HG02763 (cell line): ENCODE measurements around the gene ECE2.
"Not testable (repeated sequence)": the region's sequence is repeated elsewhere in the genome, so short reads cannot be mapped to it uniquely, and the experiment has no call there.

Experiments
- ATAC-seq: cut with Tn5 transposase; IDR thresholded peaks from one replicate; pipeline ENCODE4 v1.9.1; 2021; ENCODE audit warnings: mild to moderate bottlenecking, moderate library complexity; ENCODE audit not compliant: unreplicated experiment

Gene ECE2

DNA sequence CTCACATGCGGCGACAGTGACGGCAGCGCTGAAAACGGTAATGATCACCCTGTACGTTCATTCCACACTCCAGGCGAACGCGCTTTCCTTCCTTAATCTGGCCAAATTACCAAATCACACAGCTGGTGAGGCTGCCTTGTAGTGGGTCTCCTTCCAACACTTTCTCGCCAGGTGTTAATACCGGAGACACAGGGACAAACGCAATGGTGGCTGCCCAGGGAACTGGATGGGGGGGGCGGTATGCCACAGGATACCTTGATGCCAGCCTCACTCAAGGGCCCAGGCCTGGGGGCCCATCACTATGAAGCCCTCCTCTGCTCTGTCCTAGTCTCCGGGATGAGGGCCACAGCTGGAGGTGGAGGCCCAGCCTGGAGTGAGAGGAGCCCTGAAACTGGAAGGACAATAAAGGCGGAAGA is 13.1 kb upstream of the ECE2 start:
- no peak for ATAC-seq

DNA sequence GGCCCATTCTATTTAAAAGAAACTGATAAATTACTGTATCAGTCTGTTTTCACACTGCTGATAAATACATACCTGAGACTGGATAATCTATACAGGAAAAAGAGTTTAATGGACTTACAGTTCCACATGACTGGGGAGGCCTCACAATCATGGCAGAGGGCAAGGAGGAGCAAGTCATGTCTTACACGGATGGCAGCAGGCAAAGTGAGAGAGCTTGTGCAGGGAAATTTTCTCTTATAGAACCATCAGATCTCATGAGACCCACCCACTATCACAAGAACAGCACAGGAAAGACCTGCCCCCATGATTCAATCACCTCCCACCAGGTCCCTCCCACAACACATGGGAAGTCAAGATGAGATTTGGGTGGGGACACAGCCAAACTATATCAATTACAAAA is 8.6 kb upstream of the ECE2 start:
- ATAC-seq, result not testable (repeated sequence)

DNA sequence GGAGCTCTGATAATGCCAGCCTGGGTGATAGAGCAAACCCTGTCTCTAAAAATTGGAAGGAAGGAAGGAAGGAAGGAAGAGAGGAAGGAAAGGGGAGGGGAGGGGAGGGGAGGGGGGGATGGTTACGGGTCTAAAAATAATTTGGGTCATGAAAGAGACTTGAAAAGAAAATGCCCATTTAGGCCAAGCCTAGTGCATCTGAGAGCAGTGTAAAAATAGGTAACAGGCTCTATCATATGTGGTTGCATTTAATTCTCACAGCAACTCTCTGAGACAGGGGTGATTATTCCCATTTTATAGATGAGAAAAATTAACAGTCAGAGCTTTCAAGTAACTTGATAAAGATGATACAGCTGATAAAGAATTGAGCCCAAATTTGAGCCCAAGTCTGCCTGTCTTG is 3.6 kb upstream of the ECE2 start:
- no peak for ATAC-seq

DNA sequence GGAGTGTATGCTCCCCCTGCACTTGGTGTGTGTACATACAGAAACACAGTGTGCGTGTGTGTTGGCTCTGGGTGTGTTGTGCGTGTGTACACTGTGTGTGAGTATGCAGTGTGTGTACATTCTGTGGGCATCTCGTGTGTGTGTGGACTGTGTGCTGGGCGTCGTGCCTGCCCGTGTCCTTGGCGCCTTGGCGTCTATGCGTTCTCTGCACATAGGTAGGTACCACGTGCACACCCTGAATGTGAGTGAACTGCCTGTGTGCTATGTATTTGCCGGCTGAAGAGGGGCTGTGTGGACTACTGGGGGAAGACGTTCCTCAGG is 481 bp upstream of the ECE2 start:
- no peak for ATAC-seq

DNA sequence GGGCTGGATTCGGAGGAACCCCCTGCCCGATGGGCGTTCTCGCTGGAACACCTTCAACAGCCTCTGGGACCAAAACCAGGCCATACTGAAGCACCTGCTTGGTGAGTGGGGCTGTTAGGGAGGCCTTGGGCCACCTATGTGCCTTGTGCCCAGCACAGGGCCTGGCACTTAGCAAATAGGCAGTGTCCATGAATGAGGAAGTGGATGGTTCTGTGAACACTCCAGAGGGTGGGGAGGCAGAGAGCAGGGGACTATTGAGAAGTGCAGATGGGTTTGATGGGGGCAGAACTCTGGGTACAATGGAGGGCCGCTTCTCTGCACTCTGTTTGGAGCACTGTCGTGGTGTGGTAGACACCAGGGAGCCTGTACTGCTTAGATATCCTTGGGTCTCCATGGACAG is 1.5 kb downstream of the ECE2 start:
- ATAC-seq, result no peak

DNA sequence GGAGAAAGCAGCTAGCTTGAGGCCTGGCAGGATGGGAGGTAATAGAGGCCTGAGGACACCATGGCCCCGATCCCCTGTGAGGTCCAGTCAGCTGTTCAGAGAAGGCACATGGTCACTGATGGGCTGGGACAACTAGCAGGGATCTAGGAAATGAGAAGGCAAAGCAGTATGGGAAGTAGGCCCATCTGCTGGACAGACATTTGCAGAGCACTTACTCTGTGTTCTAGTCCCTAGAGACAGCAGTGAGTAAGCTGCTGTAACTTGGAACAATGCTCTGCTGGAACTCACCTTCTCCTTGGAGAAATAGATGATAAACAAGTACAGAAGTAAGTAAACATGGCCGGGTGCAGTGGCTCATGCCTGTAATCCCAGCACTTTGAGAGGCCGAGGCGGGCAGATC is 7.1 kb downstream of the ECE2 start:
- no peak for ATAC-seq

DNA sequence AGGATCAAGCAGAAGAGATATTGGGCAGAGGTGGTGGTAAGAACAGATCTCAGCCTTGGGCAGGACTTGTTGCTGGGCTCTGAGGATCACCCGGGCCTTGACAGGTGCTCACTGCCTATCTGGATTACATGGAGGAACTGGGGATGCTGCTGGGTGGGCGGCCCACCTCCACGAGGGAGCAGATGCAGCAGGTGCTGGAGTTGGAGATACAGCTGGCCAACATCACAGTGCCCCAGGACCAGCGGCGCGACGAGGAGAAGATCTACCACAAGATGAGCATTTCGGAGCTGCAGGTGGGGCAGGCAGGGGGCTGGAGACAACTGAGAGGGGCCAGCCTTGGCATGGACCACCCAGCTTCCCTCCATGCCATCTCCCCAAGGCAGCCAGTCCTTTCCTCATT is 7.9 kb downstream of the ECE2 start:
- ATAC-seq, result no peak

DNA sequence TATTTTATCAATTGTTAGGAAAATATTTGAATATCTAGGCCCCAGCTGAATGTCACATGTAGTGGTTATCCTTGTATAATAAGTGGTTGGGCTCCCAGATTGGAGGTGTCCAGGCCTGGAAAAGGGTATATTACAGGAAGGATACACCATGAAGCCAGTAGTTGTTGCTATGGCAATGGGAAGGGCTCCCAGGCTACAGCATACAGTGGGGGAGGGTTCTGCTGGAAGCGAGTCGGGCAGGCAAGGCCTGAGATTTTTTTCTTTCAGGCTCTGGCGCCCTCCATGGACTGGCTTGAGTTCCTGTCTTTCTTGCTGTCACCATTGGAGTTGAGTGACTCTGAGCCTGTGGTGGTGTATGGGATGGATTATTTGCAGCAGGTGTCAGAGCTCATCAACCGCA is 8.9 kb downstream of the ECE2 start:
- ATAC-seq, result no peak

DNA sequence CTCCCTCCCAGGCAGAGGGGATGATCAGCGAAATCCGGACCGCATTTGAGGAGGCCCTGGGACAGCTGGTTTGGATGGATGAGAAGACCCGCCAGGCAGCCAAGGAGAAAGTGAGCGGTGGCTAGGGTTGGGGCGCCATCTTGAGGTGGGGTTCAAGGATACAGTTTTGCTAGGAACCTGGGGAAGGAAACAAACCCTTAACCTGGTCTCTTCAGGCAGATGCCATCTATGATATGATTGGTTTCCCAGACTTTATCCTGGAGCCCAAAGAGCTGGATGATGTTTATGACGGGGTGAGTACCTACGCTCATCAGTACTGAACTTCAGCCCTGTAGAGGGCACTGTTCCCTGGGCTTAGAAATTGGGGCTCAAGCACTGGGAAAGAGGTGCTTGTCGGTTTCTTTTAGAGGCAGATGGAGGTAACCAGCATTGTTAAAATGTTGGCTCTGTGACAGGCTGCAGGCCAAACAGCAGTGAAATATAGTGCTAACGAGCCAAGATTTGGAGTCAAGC is 13.7 kb downstream of the ECE2 start:
- no peak for ATAC-seq

DNA sequence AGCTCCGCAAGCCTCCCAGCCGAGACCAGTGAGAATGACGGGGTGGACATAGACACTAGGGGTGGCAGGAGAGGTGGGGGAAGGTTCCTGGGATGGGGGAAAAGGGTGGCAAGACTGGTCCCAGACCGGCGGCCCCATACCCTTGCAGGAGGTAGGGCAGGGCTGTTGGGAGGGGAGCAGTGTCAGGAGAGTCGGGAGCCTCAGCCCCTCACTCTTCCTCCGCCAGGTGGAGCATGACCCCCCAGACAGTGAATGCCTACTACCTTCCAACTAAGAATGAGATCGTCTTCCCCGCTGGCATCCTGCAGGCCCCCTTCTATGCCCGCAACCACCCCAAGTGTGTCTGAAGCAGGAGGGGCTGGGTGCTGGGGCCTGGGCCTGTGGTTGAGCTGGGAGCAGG is 14.5 kb downstream of the ECE2 start:
- no peak for ATAC-seq

DNA sequence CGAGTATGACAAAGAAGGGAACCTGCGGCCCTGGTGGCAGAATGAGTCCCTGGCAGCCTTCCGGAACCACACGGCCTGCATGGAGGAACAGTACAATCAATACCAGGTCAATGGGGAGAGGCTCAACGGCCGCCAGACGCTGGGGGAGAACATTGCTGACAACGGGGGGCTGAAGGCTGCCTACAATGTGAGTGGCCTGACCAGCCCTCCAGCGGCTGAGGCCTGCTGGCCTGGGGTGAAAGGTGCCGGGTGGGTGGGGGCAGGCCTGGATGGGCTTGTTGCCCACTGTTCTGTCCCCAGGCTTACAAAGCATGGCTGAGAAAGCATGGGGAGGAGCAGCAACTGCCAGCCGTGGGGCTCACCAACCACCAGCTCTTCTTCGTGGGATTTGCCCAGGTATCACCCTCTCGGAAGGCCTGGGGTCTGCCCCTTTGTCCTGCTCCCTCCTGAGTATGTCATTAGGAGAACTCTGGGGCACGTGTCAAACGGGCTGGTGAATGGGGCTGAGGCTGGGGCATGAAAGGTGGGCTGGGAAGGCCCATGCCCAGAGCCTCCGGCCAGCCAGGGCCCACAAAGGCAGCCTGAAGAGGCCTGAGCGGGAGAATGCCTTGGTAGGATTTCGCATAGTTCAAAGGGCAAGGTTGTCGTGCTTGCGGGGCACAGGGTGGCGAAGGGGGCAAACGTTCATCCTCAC is 15.4 kb downstream of the ECE2 start:
- ATAC-seq, result no peak

DNA sequence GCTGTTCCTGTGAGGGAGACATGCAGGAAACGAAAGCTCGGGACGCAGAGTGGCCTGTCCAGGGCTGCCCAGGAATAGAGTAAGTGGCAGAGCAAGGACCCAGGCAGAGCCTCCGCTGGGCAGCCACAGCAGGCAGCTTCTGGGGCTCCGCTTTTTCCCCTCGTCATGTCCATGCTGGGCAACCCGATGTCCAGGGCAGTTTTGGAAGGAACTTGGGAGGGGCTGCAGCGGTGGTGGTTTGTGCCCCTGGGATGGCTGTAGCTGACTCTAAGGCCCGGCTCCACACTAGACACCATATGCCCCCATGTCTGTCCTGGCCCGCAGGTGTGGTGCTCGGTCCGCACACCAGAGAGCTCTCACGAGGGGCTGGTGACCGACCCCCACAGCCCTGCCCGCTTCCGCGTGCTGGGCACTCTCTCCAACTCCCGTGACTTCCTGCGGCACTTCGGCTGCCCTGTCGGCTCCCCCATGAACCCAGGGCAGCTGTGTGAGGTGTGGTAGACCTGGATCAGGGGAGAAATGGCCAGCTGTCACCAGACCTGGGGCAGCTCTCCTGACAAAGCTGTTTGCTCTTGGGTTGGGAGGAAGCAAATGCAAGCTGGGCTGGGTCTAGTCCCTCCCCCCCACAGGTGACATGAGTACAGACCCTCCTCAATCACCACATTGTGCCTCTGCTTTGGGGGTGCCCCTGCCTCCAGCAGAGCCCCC is 16.1 kb downstream of the ECE2 start:
- ATAC-seq, result no peak

DNA sequence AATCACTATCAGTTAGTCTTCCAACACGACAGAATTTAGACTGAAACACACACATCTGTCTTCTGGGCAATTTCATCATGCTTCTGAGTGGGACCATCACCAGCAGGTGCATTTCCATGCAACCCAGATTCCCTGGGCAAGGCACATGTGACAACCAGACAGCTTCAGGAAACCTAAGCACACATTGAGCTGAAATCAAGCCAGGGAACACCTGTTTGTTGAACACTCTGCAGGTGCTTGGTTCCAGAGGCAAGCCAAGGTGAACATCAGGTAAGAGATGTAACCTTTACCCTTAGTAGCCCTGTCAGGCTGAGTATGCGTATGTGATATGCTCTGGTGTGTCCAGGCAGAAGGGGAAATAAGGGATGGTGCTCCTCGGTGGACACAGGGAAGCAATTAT is 19.9 kb downstream of the ECE2 start:
- no peak for ATAC-seq

DNA sequence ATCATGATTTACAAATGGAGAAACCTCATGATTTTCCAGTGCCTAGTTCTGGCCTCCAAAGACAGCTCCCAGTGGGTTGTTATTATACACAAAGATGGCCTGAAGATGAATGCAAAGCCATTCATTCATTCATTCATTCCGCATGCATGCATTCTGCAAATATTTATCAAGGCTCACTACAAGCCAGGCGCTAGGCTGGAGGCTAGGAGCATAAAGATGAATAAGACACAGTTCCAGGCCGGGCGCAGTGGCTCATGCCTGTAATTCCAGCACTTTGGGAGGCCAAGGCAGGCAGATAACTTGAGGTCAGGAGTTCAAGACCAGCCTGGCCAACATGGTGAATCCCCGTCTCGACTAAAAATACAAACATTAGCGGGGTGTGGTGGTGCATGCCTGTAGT is 20.8 kb downstream of the ECE2 start:
- ATAC-seq, result no peak

DNA sequence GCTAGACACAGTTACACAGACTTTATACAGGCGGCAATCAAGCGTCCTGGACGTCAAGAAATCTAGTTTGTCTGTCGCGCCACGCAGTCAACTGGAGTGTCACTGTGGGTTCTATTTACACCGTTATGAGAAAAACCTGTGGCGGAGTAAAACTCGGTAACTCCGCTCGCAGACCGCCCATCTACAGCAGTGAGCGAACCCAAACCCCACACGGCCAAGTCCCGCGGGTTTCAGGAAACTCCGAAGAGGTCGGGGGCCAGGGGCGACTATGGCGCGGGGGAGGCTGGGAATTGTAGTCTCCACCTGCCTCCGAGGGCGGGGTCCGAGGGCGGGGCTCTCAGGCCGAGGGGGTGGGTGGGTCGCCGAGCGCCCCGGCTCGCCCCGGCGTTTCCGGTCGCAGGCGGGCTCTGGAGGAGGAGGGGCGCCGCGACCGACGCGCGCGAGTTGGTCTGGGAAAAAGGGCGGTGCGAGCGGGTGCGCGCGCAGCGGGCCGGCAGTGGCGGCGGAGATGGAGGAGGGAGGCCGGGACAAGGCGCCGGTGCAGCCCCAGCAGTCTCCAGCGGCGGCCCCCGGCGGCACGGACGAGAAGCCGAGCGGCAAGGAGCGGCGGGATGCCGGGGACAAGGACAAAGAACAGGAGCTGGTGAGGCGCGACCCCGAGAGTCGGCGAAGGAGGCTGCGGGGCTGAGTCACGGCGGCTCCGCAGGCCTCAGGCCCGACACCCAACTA is 23.1 kb downstream of the ECE2 start, which contains the start of gene PSMD2:
PSMD2 (plus strand) TSS at position 483 of the 729 bp plus-strand sequence; CDS start at position 509, 26 bp downstream.
- ATAC-seq, result peak; percentile 94

DNA sequence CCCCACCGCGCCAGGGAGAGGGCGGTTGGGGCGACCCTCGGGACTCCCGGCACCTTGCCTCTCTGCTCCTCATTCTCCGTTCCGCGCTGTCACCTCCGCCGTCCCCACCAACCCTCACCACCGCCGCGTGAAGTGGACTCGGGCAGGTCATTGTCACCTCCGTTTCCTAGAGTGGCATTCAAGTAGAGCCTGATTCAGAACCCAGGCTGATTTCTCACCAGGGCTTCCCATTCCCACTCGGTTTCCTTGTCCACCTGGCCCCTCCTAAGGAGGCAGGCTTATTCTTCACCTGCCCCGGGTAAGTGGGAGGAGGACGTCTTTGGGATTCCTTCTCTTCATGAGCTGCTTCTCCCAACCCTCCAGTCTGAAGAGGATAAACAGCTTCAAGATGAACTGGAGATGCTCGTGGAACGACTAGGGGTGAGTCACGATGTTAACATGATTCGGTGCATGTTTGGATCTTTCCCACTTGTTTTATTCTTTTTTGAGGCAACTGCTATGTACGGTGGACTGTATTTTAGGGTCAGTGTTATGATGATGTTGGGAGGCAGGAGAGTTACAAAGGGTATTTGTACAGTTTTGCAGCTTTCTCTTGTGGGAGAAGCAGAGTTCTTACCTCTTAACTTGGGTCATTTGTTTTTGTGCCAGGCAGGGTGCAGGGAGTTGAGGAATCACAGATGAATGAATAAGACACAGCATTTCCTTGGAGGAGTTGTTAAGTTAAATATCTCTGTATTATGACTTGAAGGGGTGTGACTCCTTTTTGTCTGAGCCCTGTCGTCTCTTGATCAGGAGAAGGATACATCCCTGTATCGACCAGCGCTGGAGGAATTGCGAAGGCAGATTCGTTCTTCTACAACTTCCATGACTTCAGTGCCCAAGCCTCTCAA is 23.9 kb downstream of the ECE2 start:
- no peak for ATAC-seq

DNA sequence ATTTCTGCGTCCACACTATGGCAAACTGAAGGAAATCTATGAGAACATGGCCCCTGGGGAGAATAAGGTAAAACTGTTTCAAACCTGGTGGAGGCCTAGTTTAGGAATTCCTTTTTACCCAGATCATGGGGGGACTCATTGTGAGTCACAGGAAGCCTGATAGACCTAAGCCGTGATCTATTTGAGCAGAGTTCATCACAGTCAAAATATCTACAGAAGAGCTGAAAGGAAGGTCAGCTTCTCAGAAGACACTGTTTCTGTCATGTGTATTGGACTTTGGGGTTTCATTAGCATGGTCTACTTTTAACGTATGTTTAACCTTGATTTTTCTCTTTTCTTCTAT is 24.5 kb downstream of the ECE2 start:
- no peak for ATAC-seq

DNA sequence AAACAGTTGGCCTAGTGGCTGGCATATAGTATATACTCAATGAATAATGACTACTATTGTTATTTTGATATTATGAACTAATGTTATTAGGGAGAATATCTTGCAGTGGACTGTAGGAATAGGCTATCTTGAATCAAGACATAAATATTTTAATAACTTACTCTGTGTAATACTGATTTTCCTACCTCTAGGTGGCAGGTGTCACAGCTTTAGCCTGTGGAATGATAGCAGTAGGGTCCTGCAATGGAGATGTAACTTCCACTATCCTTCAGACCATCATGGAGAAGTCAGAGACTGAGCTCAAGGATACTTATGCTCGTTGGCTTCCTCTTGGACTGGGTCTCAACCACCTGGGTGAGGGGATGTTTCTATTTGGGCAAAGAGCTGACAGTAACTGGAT is 29.8 kb downstream of the ECE2 start:
- ATAC-seq, result no peak

DNA sequence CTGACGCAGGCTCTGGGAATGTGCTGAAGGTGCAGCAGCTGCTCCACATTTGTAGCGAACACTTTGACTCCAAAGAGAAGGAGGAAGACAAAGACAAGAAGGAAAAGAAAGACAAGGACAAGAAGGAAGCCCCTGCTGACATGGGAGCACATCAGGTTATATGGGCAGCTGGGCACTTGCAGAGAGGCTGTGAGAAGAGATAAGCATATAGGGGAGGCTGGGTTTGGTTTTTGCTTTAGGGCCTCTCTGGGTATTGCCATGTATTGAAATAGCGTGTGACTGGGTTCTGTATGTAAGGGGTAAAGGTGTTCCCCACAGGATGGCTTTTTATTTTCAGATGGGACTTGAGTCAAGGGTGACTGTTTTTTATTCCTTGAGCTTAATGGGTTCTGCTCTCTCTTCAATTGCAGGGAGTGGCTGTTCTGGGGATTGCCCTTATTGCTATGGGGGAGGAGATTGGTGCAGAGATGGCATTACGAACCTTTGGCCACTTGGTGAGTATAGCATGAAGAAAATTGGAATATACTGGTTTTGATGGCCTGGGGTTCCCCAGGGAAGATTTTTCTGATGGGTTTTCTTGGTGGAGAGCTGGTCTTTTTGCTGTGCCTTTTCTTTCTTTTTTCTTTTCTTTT is 30.6 kb downstream of the ECE2 start:
- ATAC-seq, result no peak

DNA sequence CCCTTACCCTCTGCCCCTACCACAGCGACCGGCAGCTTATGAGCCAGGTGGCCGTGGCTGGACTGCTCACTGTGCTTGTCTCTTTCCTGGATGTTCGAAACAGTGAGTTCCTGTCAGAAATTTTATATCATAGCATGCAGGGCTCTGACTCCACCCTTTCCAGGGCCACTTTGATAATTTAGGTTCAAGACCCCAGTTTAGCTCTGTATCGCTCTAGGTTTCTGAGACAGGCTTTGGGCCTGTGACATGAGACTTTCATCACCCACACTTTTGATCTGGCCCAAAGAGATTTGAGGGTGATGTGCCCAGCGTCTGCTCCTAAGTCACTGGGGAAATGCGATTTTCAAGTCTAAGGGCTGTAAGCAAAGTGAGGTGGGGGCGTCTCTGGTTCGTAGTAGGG is 32.1 kb downstream of the ECE2 start:
- no peak for ATAC-seq

DNA sequence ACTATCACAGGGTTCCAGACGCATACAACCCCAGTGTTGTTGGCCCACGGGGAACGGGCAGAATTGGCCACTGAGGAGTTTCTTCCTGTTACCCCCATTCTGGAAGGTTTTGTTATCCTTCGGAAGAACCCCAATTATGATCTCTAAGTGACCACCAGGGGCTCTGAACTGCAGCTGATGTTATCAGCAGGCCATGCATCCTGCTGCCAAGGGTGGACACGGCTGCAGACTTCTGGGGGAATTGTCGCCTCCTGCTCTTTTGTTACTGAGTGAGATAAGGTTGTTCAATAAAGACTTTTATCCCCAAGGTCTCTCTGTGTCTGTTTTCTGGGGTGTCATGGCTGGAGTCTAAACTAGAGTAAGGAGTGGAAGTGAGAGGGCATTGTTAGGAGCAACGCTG is 32.9 kb downstream of the ECE2 start:
- ATAC-seq, result no peak
